Activated CD4-positive, alpha-beta T cell treated with anti-CD3 and anti-CD28 coated beads, Interleukin-2, Interleukin-6, amounts not matched to agents 100 ng/mL and 50 ng/mL, durations not matched to agents 16 hours and 8 hours (primary cell): ENCODE data around the gene SPDYE18.
"Not testable (repeated sequence)": the region's sequence is repeated elsewhere in the genome, so short reads cannot be mapped to it uniquely, and the experiment has no call there.

ENCODE experiments used
- DNase-seq: peaks from one replicate; pipeline ENCODE4 v3.0.0-alpha.2; 2020

The SPDYE18 gene

DNA sequence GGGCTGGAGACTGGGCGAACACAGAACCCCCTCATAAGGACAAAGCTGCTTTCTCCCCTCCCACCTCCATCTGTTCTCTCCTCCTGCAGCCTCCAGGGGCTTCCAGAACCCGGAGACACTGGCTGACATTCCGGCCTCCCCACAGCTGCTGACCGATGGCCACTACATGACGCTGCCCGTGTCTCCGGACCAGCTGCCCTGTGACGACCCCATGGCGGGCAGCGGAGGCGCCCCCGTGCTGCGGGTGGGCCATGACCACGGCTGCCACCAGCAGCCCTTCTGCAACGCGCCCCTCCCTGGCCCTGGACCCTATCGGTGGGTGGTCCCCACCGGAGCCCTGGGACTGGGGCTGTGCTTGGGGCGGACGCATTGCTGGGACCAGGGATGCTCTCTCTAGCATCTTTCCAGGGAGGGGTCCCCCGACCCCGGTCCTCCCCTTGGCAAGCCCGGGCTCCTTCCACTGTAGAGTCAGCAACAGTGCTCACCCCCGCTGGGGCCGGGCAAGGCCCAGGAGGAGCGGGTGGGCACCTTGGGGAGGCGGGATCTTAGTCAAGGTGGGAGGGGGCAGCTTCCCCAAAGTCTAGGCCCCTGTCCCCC is 56.8 kb downstream of the SPDYE18 start:
- not testable (repeated sequence) for DNase-seq

GRCh38 chr7:77004151-77004550 is 58.2 kb downstream of the SPDYE18 start:
- not testable (repeated sequence) for DNase-seq

- not testable (repeated sequence) for DNase-seq
Measured at GRCh38 chr7:77003241-77003640, 59.1 kb downstream of the SPDYE18 start.

GRCh38 chr7:77002678-77003233 is 59.6 kb downstream of the SPDYE18 start:
- DNase-seq, result not testable (repeated sequence)

DNA sequence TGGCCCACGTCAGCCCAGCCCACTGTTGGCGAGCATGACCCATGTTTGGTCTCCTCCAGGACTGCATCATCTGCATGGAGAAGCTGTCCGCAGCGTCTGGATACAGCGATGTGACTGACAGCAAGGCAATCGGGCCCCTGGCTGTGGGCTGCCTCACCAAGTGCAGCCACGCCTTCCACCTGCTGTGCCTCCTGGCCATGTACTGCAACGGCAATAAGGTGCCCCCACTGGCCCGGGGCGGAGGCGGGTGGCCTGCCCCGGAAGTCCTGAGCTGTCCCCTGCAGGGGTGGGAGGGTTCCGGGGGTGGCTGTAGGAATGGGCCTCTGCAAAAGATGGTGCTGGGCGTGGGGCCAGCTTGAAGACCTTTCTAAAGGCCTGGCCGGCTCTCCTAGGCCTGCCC is 60.3 kb downstream of the SPDYE18 start:
- DNase-seq, result not testable (repeated sequence)
